ENCODE measurements around the gene CDC42EP4.
"Not testable (repeated sequence)": the region's sequence is repeated elsewhere in the genome, so short reads cannot be mapped to it uniquely, and the experiment has no call there.

Gene CDC42EP4

DNA sequence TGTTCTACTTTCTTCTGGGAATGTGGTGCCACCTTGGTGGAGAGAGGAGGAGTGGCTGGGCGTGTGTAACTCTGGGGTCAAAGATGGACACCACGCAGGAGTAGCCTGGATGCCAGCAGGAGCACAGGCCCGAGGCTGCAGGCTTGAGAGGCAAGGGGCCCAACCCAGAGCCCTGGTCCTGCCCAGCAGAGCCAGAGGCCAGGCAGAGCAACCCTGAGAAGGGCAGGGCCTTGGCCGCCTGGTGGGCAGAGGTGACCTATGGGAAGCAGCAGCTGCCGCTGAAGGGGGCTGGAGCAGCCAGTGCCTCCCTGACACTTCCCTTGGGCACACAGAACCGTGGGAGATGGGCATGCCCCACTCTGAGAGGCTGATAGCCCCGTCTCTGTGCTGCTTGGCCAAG, 32.1 kb downstream of the CDC42EP4 start:
- no peak for DNase-seq (ENCODE audit: low spot score)

DNA sequence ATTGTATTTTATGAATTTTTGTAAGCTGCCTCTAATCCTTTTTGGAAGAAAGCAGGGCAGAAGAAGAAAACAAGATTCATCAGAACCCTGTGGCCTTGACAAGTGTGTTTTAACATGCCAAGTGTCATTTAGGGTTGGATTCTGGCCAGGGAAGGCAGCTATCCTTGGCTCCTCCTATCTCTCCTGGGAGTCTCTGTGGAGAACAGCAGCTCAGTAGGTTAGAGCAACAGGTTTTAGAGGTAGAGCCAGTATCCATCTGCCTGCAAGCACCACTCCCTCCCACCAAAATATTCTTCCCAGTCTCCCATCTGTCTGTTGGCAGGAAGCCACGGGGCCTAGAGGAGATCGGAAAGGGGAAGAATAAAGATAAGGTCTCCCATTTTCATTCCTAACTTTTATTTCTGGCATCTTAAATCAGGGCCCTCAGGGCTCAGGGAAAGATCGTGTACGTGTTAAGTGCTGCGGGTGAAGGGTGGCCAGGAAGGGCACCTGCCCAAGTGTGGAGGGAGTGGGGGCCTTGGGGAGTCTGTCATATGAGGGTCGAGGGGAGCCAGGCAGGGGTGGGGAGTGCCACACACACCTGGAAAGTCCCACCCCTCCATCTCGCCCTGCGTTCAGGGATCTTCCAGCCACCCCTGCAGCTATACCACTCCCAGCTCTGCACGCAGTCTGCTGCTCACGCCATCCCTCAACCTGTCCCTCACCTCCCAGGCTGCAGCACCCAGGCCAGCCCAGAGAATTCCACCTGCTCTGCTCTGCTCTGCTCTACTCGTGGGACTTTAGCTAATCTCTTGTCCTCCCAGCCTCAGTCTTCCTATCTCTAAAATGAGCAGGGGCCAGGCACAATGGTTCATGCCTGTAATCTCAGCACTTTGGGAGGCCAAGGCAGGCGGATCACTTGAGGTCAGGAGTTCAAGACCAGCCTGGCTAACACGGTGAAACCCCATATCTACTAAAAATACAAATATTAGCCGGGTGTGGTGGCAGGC, 33.0 kb downstream of the CDC42EP4 start:
- peak; percentile 28 for DNase-seq (ENCODE audit: low spot score)

DNA sequence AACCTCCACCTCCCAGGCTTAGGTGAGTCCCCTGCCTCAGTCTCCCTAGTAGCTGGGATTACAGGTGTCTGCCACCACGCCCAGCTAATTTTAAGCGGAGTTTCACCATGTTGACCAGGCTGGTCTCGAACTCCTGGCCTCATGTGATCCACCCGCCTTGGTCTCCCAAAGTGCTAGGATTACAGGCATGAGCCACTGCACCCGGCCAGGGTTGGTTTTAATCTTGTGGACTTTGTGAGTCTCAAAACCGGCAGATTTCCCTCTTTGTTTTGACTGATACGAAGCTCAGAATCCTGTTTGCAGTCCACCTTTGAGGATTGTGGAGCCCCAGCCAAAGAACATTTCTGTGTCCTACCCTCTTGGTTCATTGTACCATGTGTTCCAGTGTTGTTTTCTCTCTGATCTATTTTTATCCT, 33.7 kb downstream of the CDC42EP4 start:
- no peak for DNase-seq (ENCODE audit: low spot score)

DNA sequence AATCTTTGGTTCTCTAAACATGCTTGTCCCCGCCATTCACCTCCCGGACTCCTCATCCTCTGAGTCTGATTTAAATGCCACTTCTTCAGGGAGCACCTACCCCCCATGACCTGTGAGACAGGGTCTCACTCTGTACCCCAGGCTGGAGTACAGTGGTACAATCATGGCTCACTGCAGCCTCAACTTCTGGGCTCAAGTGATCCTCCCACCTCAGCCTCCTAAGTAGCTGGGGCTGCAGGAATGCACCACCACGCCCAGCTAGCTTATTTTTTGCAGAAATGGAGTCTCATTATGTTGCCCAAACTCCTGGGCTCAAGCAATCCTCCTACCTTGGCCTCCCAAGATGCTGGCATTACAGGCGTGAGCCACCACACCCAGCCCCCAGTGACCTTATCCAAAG, 37.3 kb downstream of the CDC42EP4 start:
- no peak for DNase-seq (ENCODE audit: low spot score)

DNA sequence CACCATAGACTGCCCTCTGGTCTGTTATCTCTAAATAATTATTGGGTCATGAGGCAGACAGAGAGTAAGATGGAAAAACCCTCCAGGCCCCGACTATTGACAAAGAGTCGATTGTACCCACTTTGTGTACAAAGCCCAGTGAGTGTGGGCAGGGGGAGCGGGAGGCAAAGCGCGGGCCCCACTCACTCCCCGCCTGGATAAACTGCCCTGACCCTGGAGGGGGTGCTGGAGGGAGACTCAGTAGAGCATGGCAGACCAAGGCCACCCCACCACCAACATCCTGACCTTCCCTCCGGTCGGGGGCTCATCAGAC, 38.9 kb downstream of the CDC42EP4 start:
- DNase-seq (ENCODE audit: low spot score) = no peak

DNA sequence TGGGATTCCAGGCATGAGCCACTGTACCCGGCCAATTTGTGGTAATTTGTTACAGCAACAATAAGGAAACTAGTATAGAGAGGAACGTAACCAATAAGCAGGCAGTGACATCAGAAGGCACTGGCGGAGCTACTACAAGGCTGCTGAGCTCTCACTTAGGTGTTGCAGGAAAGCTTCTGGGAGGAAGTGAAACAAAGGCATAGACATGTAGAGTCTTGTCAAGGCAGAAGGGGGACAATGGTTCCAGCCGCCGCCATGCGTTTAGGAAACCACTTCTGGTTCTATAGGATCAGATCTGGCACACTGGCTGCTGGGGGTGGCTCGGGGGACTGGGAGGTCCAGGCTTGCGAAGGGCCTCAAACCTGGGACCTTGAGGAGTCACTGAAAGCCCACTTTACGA, 40.7 kb downstream of the CDC42EP4 start:
- DNase-seq (ENCODE audit: low spot score) = no peak

DNA sequence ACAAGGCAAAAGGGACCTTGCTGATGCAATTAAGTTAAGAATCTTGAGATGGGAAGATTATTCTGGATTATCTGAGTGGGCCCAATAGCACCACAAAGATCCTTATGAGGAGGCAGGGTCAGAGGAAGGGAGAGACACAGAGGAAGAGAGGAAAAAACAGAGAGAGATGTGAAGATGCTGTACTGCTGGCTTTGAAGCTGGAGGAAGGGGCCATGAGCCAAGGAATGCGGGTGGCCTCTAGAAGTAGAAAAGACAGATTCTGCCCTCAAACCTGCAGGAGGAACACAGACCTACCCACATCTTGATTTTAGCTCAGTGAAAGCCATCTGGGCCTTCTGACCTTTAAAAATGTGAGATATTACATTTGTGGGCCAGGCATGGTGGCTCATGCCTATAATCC, 42.0 kb downstream of the CDC42EP4 start:
- no peak for DNase-seq (ENCODE audit: low spot score)

DNA sequence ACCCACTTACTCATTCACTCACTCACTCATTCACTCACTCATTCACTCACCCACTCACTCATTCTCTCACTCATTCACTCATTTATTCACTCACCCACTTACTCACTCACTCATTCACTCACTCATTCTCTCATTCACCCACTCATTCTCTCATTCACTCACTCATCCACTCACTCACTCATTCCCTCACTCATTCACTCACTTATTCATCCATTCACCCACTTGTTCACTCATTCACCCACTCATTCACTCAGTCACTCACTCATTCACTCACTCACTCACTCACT, 42.5 kb downstream of the CDC42EP4 start:
- no peak for DNase-seq (ENCODE audit: low spot score)

DNA sequence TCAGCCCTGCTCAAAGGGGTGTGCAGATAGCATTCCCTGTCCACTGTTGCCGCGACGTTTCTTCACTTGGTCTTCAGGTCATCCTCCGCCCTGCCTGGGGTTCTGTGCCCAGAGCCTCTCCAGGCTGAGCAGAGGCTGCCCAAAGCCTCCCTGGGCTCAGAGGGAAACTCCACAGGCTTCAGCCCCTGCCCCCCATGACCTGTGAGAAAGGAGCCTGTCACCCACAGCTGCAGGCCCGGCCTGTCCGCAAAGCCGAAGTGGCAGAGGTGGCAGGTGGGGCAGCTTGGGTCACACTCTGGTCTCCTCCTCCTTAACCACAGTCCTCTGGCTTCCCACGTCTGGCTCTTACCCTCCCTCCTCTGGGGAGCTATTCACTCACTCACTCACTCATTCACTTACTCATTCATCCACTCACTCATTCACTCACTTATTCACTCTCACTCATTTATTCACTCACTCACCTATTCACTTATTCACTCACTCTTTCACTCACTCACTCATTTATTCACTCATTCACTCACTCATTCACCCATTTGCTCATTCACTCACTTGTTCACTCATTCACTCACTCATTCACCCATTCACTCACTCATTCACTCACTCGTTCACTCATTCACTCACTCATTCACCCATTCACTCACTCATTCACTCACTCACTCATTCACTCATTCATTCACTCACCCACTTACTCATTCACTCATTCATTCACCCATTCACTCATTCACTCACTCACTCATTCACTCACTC, 43.0 kb downstream of the CDC42EP4 start:
- DNase-seq (ENCODE audit: low spot score) = no peak

DNA sequence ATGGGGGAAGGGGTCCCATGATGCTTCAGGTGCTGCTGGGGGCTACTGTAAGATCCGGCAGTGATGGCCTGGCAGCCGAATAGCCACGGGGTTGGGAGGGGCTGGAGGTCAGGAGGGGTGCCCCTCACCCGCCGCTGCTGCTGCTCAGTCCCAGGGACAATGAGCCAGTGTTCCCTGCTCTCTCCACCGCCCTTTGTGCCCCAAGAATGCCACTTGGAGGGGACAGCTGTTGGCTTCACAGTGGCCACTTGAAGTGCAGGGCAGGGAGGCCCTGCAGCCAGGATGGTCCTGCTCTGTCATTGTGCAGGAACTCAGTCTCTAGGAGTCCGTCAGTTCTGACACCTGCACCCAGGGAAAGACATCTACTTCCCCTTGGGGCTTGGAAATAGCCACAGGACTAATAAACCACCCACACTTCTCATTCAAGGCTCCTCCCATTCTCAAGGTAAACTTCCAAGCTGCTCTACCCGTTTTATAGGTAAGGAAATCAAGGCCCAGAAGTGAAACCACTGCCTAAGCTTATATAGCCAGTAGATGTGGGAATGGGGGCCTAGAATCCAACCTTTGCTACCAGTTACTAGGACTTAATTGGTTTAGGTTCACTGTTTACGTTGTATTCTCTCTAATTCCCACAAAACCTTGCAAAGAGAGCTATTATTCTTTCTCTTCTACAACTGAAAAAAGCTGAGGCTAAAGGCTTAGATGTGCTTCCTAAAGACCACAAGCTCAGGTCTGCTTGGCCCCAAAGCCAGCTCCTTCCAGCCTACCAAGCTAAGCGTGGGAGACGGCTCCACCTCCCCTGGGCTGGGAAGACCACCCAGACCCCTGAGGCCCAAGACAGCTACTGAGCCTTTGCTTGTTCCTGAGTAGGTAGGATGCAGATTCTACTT, 43.9 kb downstream of the CDC42EP4 start:
- no peak for DNase-seq (ENCODE audit: low spot score)

DNA sequence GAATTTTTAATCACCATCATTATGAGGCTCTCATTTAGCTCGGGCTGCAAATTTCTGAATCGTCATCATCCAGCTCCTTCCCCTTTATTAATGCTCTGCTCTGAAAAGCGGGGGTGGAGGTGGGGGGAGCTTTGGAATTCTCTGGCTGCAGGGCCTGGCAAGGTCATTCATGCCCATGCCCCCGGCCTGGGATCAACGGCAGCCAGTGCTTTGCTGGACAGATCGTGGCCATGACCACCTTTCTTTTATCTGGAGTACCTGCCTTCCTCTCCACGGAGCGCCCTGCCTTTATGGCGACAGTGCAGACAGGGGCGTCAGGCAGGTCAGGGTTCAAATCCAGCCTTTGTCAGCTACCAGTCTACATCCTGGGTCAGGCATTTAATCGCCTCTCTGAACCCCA, 45.0 kb downstream of the CDC42EP4 start:
- DNase-seq (ENCODE audit: low spot score) = no peak

DNA sequence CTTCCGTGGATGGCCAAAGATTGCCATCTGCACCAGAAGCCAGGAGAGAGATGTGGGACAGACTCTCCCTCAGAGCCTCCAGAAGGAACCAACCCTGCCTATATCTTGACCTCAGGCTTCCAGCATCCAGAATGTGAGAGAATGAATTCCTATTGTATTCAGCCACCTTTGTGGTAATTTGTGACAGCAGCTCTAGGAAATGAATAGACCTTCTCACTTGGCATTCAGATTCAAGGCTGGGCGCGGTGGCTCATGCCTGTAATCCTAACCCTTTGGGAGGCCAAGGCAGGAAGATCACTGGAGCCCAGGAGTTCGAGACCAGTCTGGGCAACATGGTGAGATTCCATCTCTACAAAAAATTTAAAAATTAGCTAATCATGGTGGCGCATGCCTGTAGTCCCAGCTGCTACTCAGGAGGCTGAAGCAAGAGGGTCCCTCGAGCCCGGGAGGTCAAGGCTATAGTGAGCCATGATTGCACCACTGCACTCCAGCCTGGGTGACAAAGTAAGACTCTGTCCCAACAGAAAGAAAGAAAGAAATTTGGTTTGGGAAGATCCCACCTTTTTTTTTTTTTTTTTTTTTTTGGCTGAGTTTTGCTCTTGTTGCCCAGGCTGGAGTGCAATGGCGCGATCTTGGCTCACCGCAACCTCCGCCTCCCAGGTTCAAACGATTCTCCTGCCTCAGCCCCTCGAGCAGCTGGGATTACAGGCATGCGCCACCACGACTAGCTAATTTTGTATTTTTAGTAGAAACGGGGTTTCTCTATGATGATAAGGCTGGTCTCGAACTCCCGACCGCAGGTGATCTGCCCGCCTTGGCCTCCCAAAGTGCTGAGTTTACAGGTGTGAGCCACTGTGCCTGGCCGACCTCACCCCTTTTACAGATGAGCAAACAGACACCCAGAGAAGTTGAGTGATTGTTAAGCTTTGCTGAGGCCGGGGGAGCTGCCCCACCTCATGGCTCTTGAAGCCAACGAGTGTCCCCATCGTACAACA, 45.9 kb downstream of the CDC42EP4 start:
- no peak for DNase-seq (ENCODE audit: low spot score)

DNA sequence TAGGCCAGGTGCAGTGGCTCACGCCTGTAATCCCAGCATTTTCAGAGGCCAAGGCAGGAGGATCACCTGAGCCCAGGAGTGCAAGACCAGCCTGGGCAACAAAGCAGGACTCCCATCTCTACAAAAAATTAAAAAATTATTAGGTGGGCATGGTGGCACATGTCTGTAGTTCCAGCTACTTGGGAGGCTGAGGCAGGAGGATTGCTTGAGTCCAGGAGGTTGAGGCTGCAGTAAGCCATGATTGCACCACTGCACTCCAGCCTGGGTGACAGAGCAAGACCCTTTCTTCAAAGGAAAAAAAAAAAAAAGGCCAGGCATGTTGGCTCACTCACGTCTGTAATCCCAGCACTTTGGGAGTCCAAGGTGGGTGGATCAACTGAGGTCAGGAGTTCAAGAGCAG, 47.4 kb downstream of the CDC42EP4 start:
- DNase-seq (ENCODE audit: low spot score) = not testable (repeated sequence)

DNA sequence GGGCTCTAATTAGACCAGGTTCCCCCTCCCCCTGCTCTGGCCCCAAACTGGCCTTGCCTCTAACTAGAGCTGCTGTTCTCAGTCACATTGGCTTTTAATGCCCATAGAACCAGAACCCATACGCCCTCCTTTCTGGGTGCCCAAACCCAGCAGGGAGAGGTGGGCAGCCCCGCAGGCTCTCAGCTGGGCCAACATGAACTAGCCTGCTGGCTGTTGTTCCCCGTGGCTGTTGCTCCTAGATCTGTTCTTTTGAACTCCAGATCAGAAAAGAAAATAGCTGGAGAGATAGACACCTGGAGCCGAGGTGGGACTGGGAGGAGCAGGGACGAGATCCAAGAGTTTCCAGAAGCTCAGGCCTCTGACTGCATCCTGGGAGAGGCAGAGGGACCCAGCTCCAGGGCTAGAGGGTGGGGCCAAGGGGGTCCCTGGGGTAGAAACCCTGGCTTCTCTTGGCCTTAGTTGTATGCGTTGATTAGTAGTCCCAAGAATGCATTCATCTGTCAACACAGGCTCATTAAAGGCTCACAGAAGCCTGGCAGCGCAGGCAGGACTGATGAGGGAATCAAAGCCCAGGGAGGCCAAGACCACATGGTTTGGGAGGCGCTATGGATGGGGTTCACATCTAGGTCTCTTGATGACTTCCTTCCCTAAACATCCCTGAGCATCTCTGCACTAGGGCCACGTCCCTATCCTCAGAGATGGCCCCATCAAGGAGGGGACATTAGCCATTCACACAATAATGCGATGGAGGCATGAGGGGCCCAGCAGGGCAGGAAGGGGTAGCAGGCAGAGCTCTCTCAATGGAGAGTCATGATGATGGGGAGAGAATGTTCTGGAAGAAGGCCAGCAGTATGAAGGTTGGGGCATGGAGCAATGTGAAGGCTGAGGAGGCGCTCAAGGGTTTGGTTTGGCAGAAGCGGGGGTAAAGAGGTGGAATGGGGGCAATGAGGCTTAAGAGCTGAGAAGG, 48.8 kb downstream of the CDC42EP4 start:
- no peak for DNase-seq (ENCODE audit: low spot score)

DNA sequence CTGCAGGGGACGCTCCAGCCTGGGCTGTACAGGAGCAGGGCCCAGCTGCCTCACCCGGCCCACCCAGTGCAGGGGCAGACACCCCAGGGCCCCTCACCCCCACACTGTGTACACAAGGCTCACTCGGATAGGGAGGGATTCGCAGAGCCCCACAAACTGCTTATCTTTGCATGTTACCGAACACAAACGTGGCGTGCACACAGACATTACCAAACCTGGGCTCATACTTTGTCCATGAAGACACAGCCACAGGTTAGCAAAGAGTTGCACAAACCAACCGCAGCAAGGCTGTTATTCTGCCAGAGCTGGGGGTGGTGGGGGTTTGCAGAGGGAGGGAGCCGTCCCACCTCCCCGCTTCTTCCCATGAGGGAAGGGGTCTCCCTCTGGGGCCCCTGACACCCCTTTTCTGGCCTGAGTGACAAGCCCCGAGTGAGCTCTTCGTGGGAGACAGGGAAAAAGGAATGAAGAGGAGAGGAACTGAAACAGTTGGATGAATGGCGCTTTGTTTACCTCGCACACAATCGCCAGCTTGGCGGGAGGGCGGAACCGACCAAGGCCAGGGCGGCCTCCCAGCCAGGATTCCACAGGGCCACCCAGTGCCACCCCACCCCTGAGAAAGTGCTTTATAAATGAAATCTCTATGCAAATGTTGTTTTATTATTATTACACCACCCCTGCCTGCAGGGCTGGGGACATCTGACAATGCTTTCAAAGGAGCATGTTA, 49.7 kb downstream of the CDC42EP4 start:
- DNase-seq (ENCODE audit: low spot score) = no peak

DNA sequence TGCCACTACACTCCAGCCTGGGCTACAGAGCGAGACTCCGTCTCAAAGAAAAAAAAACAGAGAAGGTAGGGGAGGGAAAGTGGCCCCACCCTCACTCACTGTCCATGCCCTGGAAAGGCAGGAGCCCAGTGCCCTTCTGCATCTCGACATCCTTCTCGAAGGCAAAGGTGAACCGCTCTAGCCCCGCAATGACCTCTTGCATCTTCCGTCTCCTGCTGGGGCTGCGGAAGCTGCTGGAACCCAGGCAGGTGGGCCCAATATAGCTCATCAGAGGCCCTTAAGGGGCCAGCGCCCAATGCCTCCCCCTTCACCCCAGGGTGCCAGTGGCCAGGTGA, 50.2 kb downstream of the CDC42EP4 start, which contains the start of gene CPSF4L:
TSS of gene CPSF4L (minus strand) at position 264 of the 335 bp plus-strand sequence. CDS start at position 202, 62 bp downstream.
- no peak for DNase-seq (ENCODE audit: low spot score)

DNA sequence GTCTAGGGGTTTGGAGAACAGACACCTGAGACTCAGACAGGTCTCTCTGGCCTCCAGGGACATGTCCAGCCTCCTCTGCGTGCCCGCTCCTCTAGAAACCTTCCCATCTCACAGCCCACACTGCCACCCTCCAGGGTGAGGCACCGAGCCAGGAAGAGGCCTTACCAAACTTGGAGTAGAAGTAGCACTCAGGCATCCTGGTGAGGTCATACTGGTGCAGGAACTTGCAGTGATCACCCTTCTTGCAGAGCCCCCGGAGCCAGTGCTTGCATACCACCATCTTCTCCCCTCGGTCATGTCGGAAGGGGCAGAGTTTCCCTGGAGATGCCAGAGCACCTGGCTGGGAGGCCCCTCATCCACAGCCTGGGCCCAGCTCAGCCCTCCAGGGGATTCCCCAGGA, 54.3 kb downstream of the CDC42EP4 start:
- DNase-seq (ENCODE audit: low spot score) = no peak

DNA sequence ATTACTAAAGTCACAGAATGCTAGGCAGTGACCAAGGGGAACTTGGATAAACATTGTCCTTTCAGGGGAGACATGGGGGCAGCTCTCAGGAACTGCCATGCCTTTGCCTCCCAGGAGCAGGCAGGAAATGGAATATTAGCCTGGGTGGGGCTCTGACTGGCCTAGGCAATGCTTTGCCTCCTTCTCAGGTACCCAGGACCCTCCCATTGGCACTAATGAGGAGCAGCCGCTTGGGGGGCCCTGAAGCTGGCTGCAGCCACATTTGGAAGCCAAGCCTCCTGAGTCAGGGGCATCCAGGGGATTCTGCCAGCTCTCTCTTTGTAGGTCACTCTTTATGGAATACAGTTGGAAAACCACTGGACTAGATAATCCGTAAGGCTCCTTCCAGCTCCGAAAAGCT, 55.6 kb downstream of the CDC42EP4 start:
- DNase-seq (ENCODE audit: low spot score) = no peak

DNA sequence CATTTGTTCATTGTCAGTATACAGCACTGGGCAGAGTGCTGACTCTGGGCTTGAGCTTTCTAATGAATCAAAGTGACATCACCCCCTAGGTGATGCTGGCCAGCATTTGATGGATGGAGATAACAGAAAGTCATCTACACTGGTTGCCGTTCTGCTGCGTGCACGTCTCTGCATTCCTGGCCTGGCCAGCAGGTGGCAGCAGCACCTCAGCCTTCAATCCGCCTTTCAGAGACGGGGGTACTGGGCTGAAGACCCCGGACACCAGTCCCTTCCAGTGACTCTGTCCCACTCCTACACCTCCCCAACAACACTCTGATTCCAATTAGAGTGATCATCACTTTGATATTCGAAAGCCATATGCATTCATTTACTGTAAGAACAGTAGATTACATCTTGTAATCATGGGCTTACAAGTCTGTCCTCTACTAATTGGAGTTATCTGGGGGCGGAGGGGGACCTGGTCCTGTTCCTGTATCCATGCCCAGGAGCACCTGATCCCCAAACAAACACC, 56.1 kb downstream of the CDC42EP4 start:
- DNase-seq (ENCODE audit: low spot score) = peak; percentile 63
